Astrocyte (in vitro differentiated cells and primary cell): ENCODE measurements around the gene ZBTB6. TPM values are rescaled to one million over a fixed set of nuclear protein-coding genes. Genes with fewer than 3 reads are reported as not detected.

Experiments used
- DNase-seq: peaks from one replicate; pipeline ENCODE4 v3.0.0-alpha.2; 2010; ENCODE audit warnings: low read depth
- FAIRE-seq: peaks from 2 replicates; lab custom pipeline; 2011; peaks lifted over from hg19 to GRCh38; lab: Jason Lieb, UNC
- H2AFZ ChIP-seq: 2 replicates; pipeline ENCODE4 v1.6.0; 2012; ENCODE audit warnings: low read depth, low read length, inconsistent platforms
- H3K27ac ChIP-seq: 2 replicates; pipeline ENCODE4 v1.5.1; 2011; ENCODE audit warnings: low read depth, low read length, inconsistent platforms
- H3K27me3 ChIP-seq: 2 replicates; pipeline ENCODE4 v1.6.0; 2011; ENCODE audit warnings: low read length, inconsistent platforms; ENCODE audit not compliant: insufficient read depth
- H3K36me3 ChIP-seq: 2 replicates; pipeline ENCODE4 v1.5.1; 2011; ENCODE audit warnings: low read length, inconsistent platforms; ENCODE audit not compliant: insufficient read depth
- H3K4me1 ChIP-seq: 2 replicates; pipeline ENCODE4 v1.5.1; 2011; ENCODE audit warnings: low read length, inconsistent platforms; ENCODE audit not compliant: insufficient read depth
- H3K4me2 ChIP-seq: 2 replicates; pipeline ENCODE4 v1.6.0; 2012; ENCODE audit warnings: low read length, inconsistent platforms
- H3K4me3 ChIP-seq: 2 replicates; pipeline ENCODE4 v1.5.1; 2011; ENCODE audit warnings: low read depth, mild to moderate bottlenecking, low read length, inconsistent platforms; ENCODE audit not compliant: insufficient read depth
- H3K79me2 ChIP-seq: 2 replicates; pipeline ENCODE4 v1.6.0; 2012; ENCODE audit warnings: mild to moderate bottlenecking, low read length, inconsistent platforms; ENCODE audit not compliant: insufficient read depth
- H3K9ac ChIP-seq: 2 replicates; pipeline ENCODE4 v1.6.0; 2012; ENCODE audit warnings: mild to moderate bottlenecking, low read length, inconsistent platforms
- H3K9me3 ChIP-seq: 2 replicates; pipeline ENCODE4 v1.5.1; 2012; ENCODE audit warnings: low read depth, mild to moderate bottlenecking, low read length, inconsistent platforms; ENCODE audit not compliant: insufficient read depth
- H4K20me1 ChIP-seq: 2 replicates; pipeline ENCODE4 v1.6.0; 2012; ENCODE audit warnings: low read length, inconsistent platforms; ENCODE audit not compliant: insufficient read depth
- H3K27ac Mint-ChIP-seq: one replicate; pipeline ENCODE4 v1.8.0; 2021; ENCODE audit warnings: mild to moderate bottlenecking, mixed read lengths; ENCODE audit not compliant: unreplicated experiment
- H3K27me3 Mint-ChIP-seq: one replicate; pipeline ENCODE4 v1.8.0; 2021; ENCODE audit warnings: low read depth, mixed read lengths; ENCODE audit not compliant: unreplicated experiment
- H3K36me3 Mint-ChIP-seq: one replicate; pipeline ENCODE4 v1.8.0; 2021; ENCODE audit warnings: low read depth, mixed read lengths; ENCODE audit not compliant: unreplicated experiment
- H3K4me1 Mint-ChIP-seq: one replicate; pipeline ENCODE4 v1.8.0; 2021; ENCODE audit warnings: low read depth, mixed read lengths; ENCODE audit not compliant: unreplicated experiment
- H3K4me3 Mint-ChIP-seq: one replicate; pipeline ENCODE4 v1.8.0; 2021; ENCODE audit warnings: mild to moderate bottlenecking, moderate library complexity, mixed read lengths; ENCODE audit not compliant: unreplicated experiment
- H3K9me3 Mint-ChIP-seq: one replicate; pipeline ENCODE4 v1.8.0; 2021; ENCODE audit warnings: mild to moderate bottlenecking, mixed read lengths; ENCODE audit not compliant: unreplicated experiment
- CTCF ChIP-seq: IDR thresholded peaks from 2 replicates; pipeline ENCODE4 v1.5.1; 2011; ENCODE audit warnings: low read depth, mild to moderate bottlenecking, inconsistent platforms, low read length, moderate library complexity; ENCODE audit not compliant: insufficient read depth
- EZH2 ChIP-seq: IDR thresholded peaks from 2 replicates; pipeline ENCODE4 v1.6.1; 2012; ENCODE audit warnings: mild to moderate bottlenecking, low read length, inconsistent platforms; ENCODE audit not compliant: insufficient read depth
- total RNA-seq: library from RNA; stranded (reverse); gene quantifications from 2 replicates; pipeline ENCODE4 v1.2.1, GENCODE V29; 2021

The ZBTB6 gene
- total RNA-seq, 1 donor from 2014 or later = 8.5 TPM

- Mint-ChIP-seq H3K27me3 (no peaks in the 10 kb centered on the region), H3K4me1 (peaks cover 21% of the 10 kb centered on the region), H3K4me3 (no peak overlapping the region), H3K9me3 (no peaks in the 10 kb centered on the region), H3K27ac (no peak overlapping the region), H3K36me3 (peaks cover under 1% of the 10 kb centered on the region)
- H3K4me3 ChIP-seq = no peak overlapping the region
- FAIRE-seq = no peak
- no peaks in the 10 kb centered on the region for H3K27me3 ChIP-seq
- peaks cover 12% of the 10 kb centered on the region for H3K4me1 ChIP-seq
- no peaks in the 10 kb centered on the region for H3K9me3 ChIP-seq
- no peak overlapping the region for H2AFZ ChIP-seq
- H3K9ac ChIP-seq = no peak overlapping the region
- no peak for DNase-seq
- no peaks in the 10 kb centered on the region for H3K36me3 ChIP-seq
- H3K79me2 ChIP-seq = peaks cover 86% of the 10 kb centered on the region
- H3K4me2 ChIP-seq = no peak overlapping the region
- TF ChIP-seq EZH2 = no peak
- no peak for TF ChIP-seq CTCF
- peaks cover 66% of the 10 kb centered on the region for H4K20me1 ChIP-seq
- H3K27ac ChIP-seq = no peak overlapping the region
Measured at GRCh38 chr9:122950263-122950662, 37.1 kb upstream of the ZBTB6 start.

GRCh38 chr9:122949696-122950095 is 36.6 kb upstream of the ZBTB6 start:
- H3K9ac ChIP-seq = no peak overlapping the region
- H3K27me3 ChIP-seq = no peaks in the 10 kb centered on the region
- peaks cover 2% of the 10 kb centered on the region for H3K36me3 Mint-ChIP-seq
- H4K20me1 ChIP-seq = peaks cover 64% of the 10 kb centered on the region
- TF ChIP-seq EZH2 = no peak
- TF ChIP-seq CTCF = no peak
- H3K4me3 ChIP-seq = no peak overlapping the region
- no peak overlapping the region for H3K27ac ChIP-seq
- H3K36me3 ChIP-seq = no peaks in the 10 kb centered on the region
- H2AFZ ChIP-seq = no peak overlapping the region
- peaks cover 9% of the 10 kb centered on the region for H3K4me1 ChIP-seq
- no peak overlapping the region for H3K4me3 Mint-ChIP-seq
- no peaks in the 10 kb centered on the region for H3K27me3 Mint-ChIP-seq
- no peak overlapping the region for H3K4me2 ChIP-seq
- peaks cover 21% of the 10 kb centered on the region for H3K4me1 Mint-ChIP-seq
- H3K9me3 ChIP-seq = no peaks in the 10 kb centered on the region
- no peaks in the 10 kb centered on the region for H3K9me3 Mint-ChIP-seq
- FAIRE-seq (no peak), DNase-seq (no peak)
- H3K79me2 ChIP-seq = peaks cover 86% of the 10 kb centered on the region
- no peak overlapping the region for H3K27ac Mint-ChIP-seq

GRCh38 chr9:122948313-122948712 is 35.2 kb upstream of the ZBTB6 start:
- peaks cover 17% of the 10 kb centered on the region for H3K4me1 Mint-ChIP-seq
- Histone ChIP-seq H3K4me1 (no peaks in the 10 kb centered on the region), H3K79me2 (peaks cover 93% of the 10 kb centered on the region), H3K27ac (no peak overlapping the region), H3K27me3 (no peaks in the 10 kb centered on the region), H3K4me2 (no peak overlapping the region), H3K4me3 (no peak overlapping the region), H3K9me3 (no peaks in the 10 kb centered on the region), H2AFZ (no peak overlapping the region), H4K20me1 (peaks cover 60% of the 10 kb centered on the region), H3K9ac (no peak overlapping the region), H3K36me3 (no peaks in the 10 kb centered on the region)
- no peak overlapping the region for H3K4me3 Mint-ChIP-seq
- H3K27me3 Mint-ChIP-seq = no peaks in the 10 kb centered on the region
- no peak overlapping the region for H3K27ac Mint-ChIP-seq
- TF ChIP-seq EZH2 (no peak), CTCF (no peak)
- H3K36me3 Mint-ChIP-seq = peaks cover 2% of the 10 kb centered on the region
- DNase-seq (no peak), FAIRE-seq (no peak)
- no peaks in the 10 kb centered on the region for H3K9me3 Mint-ChIP-seq
